B cell (primary cell): Measurements from ENCODE around the gene FUBP3. TPM values are rescaled to one million over a fixed set of nuclear protein-coding genes. Genes with fewer than 3 reads are reported as not detected.

ENCODE experiments used
- ATAC-seq: fragments of 200-7000 bp; cut with Tn5 transposase; one replicate; pipeline ENCODE4 v1.10.0; 2021; ENCODE audit warnings: low read depth, mild to moderate bottlenecking, moderate number of reproducible peaks, moderate library complexity
- CTCF ChIA-PET: fragments of 350-600 bp; sonication (Branson Sonifier 250); formaldehyde crosslinking; loops from one replicate; lab custom pipeline; 2021; ENCODE audit warnings: antibody characterized with exemption, inconsistent platforms; lab: Charles Lee
- POLR2A ChIA-PET: fragments of 350-600 bp; sonication (Branson Sonifier 250); formaldehyde crosslinking; loops from one replicate; lab custom pipeline; 2021; ENCODE audit warnings: antibody characterized with exemption; lab: Charles Lee
- DNase-seq: peaks from one replicate; pipeline ENCODE4 v3.0.0; 2013
- H2AFZ ChIP-seq: 2 replicates; pipeline ENCODE4 v1.6.1; 2012; ENCODE audit warnings: mild to moderate bottlenecking, low read depth, low read length; ENCODE audit not compliant: insufficient read depth, poor library complexity, severe bottlenecking
- H3K27ac ChIP-seq, 2 donors: 1 replicate in 1 of 2; 2 replicates in 1 of 2; pipeline ENCODE4 v1.5.1; 2012 to 2013; ENCODE audit warnings: low read length in 2 of 2, mild to moderate bottlenecking in 2 of 2, moderate library complexity in 1 of 2
- H3K27me3 ChIP-seq, 4 experiments: fragments of 200-600 bp in 1 of 4; sonication (generic) in 1 of 4; replicated peaks in 1 of 4; 1 replicate in 2 of 4; 2 replicates in 2 of 4; pipeline versions ENCODE4 v1.6.1 to v1.7.0; 2013 to 2016; ENCODE audit warnings: low read length in 3 of 4, mild to moderate bottlenecking in 2 of 4, mixed read lengths in 1 of 4, moderate library complexity in 1 of 4; ENCODE audit not compliant: insufficient read depth in 4 of 4, control insufficient read depth in 3 of 4; ENCODE audit errors: control extremely low read depth in 1 of 4
- H3K36me3 ChIP-seq, 2 experiments: replicated peaks in 1 of 2; 1 replicate in 1 of 2; 2 replicates in 1 of 2; pipeline versions ENCODE4 v1.6.1 to v1.7.1; 2013; ENCODE audit warnings: low read length in 1 of 2; ENCODE audit not compliant: insufficient read depth in 2 of 2, control insufficient read depth in 1 of 2; ENCODE audit errors: control extremely low read depth in 1 of 2, extremely low read depth in 1 of 2
- H3K4me1 ChIP-seq, 2 donors: fragments of 200-600 bp in 1 of 2; sonication (generic) in 1 of 2; 1 replicate in 1 of 2; 2 replicates in 1 of 2; pipeline versions ENCODE4 v1.5.1 to v1.6.1; 2013 to 2017; ENCODE audit warnings: low read length in 2 of 2; ENCODE audit not compliant: control insufficient read depth in 2 of 2, insufficient read depth in 2 of 2
- H3K4me2 ChIP-seq: replicated peaks from 2 replicates; pipeline ENCODE3; 2012; ENCODE audit warnings: mild to moderate bottlenecking, low read depth, low read length; ENCODE audit not compliant: poor library complexity, severe bottlenecking
- H3K4me3 ChIP-seq, 5 experiments: fragments of 200-600 bp in 1 of 5; sonication (generic) in 1 of 5; 1 replicate in 3 of 5; 2 replicates in 2 of 5; pipeline versions ENCODE4 v1.5.1 to v1.7.0; 2011 to 2016; ENCODE audit warnings: low read length in 4 of 5, mild to moderate bottlenecking in 4 of 5, low read depth in 2 of 5, control low read depth in 1 of 5, moderate library complexity in 1 of 5; ENCODE audit not compliant: insufficient read depth in 1 of 5; ENCODE audit errors: control extremely low read depth in 1 of 5, extremely low read depth in 1 of 5
- H3K79me2 ChIP-seq: fragments of 200-600 bp; sonication (generic); one replicate; pipeline ENCODE4 v1.6.0; 2016; ENCODE audit warnings: low read length; ENCODE audit not compliant: control insufficient read depth, insufficient read depth
- H3K9ac ChIP-seq: fragments of 200-600 bp; sonication (generic); 2 replicates; pipeline ENCODE4 v1.6.1; 2017; ENCODE audit warnings: mild to moderate bottlenecking, low read length, moderate library complexity
- H3K9me3 ChIP-seq, 3 donors: one replicate each; pipeline versions ENCODE4 v1.6.1 to v1.7.1; 2013; ENCODE audit warnings: low read length in 2 of 3; ENCODE audit not compliant: control insufficient read depth in 2 of 3, insufficient read depth in 1 of 3; ENCODE audit errors: control extremely low read depth in 1 of 3
- H4K20me1 ChIP-seq: 2 replicates; pipeline ENCODE4 v1.6.0; 2012; ENCODE audit warnings: mild to moderate bottlenecking, low read length; ENCODE audit not compliant: insufficient read depth, control insufficient read depth, poor library complexity, severe bottlenecking
- H3K27ac Mint-ChIP-seq: one replicate; pipeline ENCODE4 v1.8.0; 2021; ENCODE audit warnings: mixed read lengths
- H3K27me3 Mint-ChIP-seq: one replicate; pipeline ENCODE4 v1.8.0; 2021; ENCODE audit warnings: mixed read lengths
- H3K4me1 Mint-ChIP-seq: one replicate; pipeline ENCODE4 v1.8.0; 2021; ENCODE audit warnings: mixed read lengths
- H3K4me3 Mint-ChIP-seq: one replicate; pipeline ENCODE4 v1.8.0; 2021; ENCODE audit warnings: mixed read lengths
- H3K9me3 Mint-ChIP-seq: one replicate; pipeline ENCODE4 v1.8.0; 2022; ENCODE audit warnings: mixed read lengths; ENCODE audit not compliant: insufficient read depth
- EZH2 ChIP-seq: IDR thresholded peaks from 2 replicates; pipeline ENCODE4 v1.6.1; 2012; ENCODE audit warnings: borderline replicate concordance, low read depth, mild to moderate bottlenecking, moderate library complexity, low read length; ENCODE audit not compliant: insufficient read depth, poor library complexity, severe bottlenecking
- WGBS: methylation state at CpG from one replicate; pipeline ENCODE4 v1.1.5; 2013; ENCODE audit warnings: missing lambda C conversion rate; ENCODE audit not compliant: insufficient coverage; 5-methylcytosine and 5-hydroxymethylcytosine counted together
- intact Hi-C: fragments of 100-400 bp; cut with micrococcal nuclease; formaldehyde crosslinking; loops from one replicate; pipeline ENCODE4 v1.10.0; 2022
- polyA plus RNA-seq: library from polyadenylated mRNA; depleted of rRNA; stranded (reverse); fragments of >200 nt; gene quantifications from 2 replicates; pipeline ENCODE4 v1.2.3, GENCODE V29; 2012
- total RNA-seq, 2 donors: library from RNA; stranded (reverse); fragments of 120-200 nt in 1 of 2; gene quantifications; 1 replicate in 1 of 2; 2 replicates in 1 of 2; pipeline versions ENCODE4 v1.2.3 to v1.2.4, GENCODE V29; 2013 to 2022
- TF ChIP-seq, protein P1 (sequence below): fragments of 200-600 bp; IDR thresholded peaks from one replicate; pipeline ENCODE4 v1.8.0; 2022; ENCODE audit warnings: antibody characterized with exemption, mild to moderate bottlenecking

FUBP3 gene
- total and polyA plus RNA-seq, 2 donors (not counting 1 experiment from before 2014, with no cell fraction given), result 45.7 to 79.4 TPM

DNA sequence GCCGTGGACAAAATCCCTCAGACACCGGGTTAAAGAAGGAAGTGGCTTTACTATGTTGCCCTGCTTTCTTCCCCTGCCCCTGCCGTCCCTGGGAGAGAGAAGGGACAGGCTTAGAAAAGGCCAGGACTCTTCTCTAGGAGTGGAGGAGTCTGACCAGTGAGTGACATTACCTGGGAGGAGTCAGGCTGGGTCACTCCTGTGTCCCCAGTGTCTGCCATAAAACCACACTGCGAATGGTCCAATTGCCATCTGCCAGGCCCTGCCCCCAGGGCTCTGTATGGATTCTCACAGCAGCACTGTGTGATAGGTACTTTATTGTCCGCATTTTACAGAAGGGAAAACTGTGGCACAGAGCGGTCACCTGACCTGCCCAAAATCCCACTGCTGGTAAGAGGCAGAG lies 31.3 kb upstream of the FUBP3 start:
- DNase-seq, result no peak
- intact Hi-C loops, result no loop called here
- Mint-ChIP-seq H3K4me3 (no peak overlapping the region), H3K4me1 (no peaks in the 10 kb centered on the region), H3K27ac (no peak overlapping the region), H3K9me3 (peaks cover 2% of the 10 kb centered on the region), H3K27me3 (peaks cover 23% of the 10 kb centered on the region)
- H2AFZ ChIP-seq, result no peak overlapping the region
- ChIA-PET CTCF (no interaction called here), POLR2A (no interaction called here)
- no peak overlapping the region for H3K4me2 ChIP-seq
- H3K27ac ChIP-seq, result no peak overlapping the region
- H4K20me1 ChIP-seq, result no peaks in the 10 kb centered on the region
- TF ChIP-seq, protein P1, sequence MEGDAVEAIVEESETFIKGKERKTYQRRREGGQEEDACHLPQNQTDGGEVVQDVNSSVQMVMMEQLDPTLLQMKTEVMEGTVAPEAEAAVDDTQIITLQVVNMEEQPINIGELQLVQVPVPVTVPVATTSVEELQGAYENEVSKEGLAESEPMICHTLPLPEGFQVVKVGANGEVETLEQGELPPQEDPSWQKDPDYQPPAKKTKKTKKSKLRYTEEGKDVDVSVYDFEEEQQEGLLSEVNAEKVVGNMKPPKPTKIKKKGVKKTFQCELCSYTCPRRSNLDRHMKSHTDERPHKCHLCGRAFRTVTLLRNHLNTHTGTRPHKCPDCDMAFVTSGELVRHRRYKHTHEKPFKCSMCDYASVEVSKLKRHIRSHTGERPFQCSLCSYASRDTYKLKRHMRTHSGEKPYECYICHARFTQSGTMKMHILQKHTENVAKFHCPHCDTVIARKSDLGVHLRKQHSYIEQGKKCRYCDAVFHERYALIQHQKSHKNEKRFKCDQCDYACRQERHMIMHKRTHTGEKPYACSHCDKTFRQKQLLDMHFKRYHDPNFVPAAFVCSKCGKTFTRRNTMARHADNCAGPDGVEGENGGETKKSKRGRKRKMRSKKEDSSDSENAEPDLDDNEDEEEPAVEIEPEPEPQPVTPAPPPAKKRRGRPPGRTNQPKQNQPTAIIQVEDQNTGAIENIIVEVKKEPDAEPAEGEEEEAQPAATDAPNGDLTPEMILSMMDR, result no peak
- peaks cover 0 to 26% (median 5%) of the 10 kb centered on the region in 3 donors for H3K9me3 ChIP-seq
- no peaks in the 10 kb centered on the region for H3K36me3 ChIP-seq
- H3K79me2 ChIP-seq, result no peaks in the 10 kb centered on the region
- ATAC-seq, result no peak
- no peak overlapping the region for H3K9ac ChIP-seq
- H3K27me3 ChIP-seq, result peaks cover 0 to 3% (median 0%) of the 10 kb centered on the region in 4 experiments
- 72% methylated on average over 3 of the region's 6 CpGs for WGBS
- H3K4me3 ChIP-seq, result no peak overlapping the region
- H3K4me1 ChIP-seq, result no peaks in the 10 kb centered on the region

DNA sequence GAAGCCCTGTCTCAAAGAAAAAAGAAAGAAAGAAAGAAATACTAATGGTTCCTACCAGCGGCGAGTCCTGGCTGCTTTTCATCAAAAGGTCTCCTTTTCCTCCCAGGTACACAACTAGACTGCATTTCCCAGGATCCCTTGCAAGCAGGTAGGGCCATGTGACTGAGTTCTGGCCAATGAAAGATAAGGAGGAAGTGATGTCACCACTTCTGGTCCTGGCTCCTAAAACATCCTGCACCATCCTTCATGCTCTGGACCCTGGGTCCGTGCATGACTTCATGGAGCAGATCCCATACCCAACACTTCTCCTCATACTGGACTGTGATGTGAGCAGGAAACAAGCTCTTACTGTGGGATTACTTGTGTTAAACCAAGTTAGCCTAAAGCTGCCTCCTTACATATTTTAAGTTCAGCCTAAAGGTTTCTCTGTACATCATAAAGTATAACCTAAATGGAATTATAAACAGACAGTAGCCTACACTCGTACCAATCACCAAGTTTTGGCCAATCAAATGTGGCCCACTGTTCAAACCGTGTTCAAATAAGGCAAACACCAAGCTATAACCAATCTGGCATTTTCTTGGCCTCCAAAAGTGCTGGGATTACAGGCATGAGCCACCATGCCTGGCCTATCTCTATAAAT lies 30.2 kb upstream of the FUBP3 start:
- Mint-ChIP-seq H3K27ac (no peak overlapping the region), H3K4me3 (no peak overlapping the region)
- DNase-seq, result no peak

More for the DNA sequence above, 30.2 kb upstream of the FUBP3 start:
- Histone ChIP-seq H3K4me3 (no peak overlapping the region), H3K9ac (no peak overlapping the region), H4K20me1 (no peaks in the 10 kb centered on the region), H3K9me3 (peaks cover 0 to 26% (median 5%) of the 10 kb centered on the region in 3 donors), H3K4me1 (no peaks in the 10 kb centered on the region), H3K36me3 (no peaks in the 10 kb centered on the region), H3K27ac (no peak overlapping the region), H3K27me3 (peaks cover 0 to 3% (median 0%) of the 10 kb centered on the region in 4 experiments), H3K79me2 (no peaks in the 10 kb centered on the region), H2AFZ (no peak overlapping the region), H3K4me2 (no peak overlapping the region)
- ATAC-seq, result no peak
- TF ChIP-seq, protein P1, result no peak
- no peak for TF ChIP-seq EZH2
- peaks cover 2% of the 10 kb centered on the region for H3K9me3 Mint-ChIP-seq
- CTCF ChIA-PET, result no interaction called here
- WGBS, result 81% methylated on average over 2 of the region's 5 CpGs
- intact Hi-C loops, result no loop called here
- H3K4me1 Mint-ChIP-seq, result no peaks in the 10 kb centered on the region
- POLR2A ChIA-PET, result no interaction called here
- H3K27me3 Mint-ChIP-seq, result peaks cover 15% of the 10 kb centered on the region
